ENCODE measurements around the gene RNF44. TPM values are rescaled to one million over a fixed set of nuclear protein-coding genes. Genes with fewer than 3 reads are reported as not detected.

Gene RNF44
- total RNA-seq, 6 experiments from 2014 or later, result 10.6 to 13.4 (median 11.3) TPM

DNA sequence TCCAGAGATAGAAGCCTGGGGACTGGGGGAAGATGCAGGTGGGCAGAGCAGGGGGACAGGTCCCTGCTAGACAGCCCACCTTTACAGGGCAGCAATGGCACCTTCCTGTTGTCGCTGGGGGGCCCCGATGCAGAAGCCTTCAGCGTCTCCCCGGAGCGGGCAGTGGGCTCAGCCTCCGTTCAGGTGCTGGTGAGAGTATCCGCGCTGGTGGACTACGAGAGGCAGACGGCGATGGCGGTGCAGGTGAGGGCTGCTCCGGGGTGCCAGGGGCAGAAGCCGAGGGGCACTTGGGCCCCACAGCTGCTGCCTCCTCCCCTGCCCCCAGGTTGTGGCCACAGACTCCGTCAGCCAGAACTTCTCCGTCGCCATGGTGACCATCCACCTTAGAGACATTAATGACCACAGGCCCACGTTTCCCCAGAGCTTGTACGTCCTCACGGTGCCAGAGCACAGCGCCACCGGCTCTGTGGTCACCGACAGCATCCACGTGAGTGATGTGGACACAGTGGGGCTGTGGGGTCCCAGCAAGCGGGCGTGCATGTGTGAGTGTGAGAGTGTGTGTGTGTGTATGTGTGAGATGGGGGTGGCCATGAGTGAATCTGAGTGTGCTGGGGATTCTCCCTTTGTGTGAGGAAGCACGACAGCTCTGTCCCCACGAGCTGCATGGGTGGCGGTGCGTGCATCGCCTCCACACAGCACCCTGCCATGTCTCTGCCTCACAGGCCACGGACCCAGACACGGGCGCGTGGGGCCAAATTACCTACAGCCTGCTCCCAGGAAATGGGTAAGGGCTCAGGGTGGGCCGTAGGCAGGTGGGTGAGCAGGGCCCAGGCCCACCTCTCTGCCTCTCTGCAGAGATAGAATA lies 40.3 kb upstream of the RNF44 start:
- Mint-ChIP-seq H3K36me3 (ENCODE audit: low read depth) (no peaks in the 10 kb centered on the region), H3K4me1 (ENCODE audit: low read depth) (no peaks in the 10 kb centered on the region), H3K27ac (no peak overlapping the region), H3K9me3 (no peaks in the 10 kb centered on the region), H3K27me3 (ENCODE audit: insufficient read depth) (peaks cover 18% of the 10 kb centered on the region), H3K4me3 (no peak overlapping the region)
- TF ChIP-seq, protein P1, sequence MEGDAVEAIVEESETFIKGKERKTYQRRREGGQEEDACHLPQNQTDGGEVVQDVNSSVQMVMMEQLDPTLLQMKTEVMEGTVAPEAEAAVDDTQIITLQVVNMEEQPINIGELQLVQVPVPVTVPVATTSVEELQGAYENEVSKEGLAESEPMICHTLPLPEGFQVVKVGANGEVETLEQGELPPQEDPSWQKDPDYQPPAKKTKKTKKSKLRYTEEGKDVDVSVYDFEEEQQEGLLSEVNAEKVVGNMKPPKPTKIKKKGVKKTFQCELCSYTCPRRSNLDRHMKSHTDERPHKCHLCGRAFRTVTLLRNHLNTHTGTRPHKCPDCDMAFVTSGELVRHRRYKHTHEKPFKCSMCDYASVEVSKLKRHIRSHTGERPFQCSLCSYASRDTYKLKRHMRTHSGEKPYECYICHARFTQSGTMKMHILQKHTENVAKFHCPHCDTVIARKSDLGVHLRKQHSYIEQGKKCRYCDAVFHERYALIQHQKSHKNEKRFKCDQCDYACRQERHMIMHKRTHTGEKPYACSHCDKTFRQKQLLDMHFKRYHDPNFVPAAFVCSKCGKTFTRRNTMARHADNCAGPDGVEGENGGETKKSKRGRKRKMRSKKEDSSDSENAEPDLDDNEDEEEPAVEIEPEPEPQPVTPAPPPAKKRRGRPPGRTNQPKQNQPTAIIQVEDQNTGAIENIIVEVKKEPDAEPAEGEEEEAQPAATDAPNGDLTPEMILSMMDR (IDR thresholded peaks at IDR 0.05), result no peak
- no peak for DNase-seq

DNA sequence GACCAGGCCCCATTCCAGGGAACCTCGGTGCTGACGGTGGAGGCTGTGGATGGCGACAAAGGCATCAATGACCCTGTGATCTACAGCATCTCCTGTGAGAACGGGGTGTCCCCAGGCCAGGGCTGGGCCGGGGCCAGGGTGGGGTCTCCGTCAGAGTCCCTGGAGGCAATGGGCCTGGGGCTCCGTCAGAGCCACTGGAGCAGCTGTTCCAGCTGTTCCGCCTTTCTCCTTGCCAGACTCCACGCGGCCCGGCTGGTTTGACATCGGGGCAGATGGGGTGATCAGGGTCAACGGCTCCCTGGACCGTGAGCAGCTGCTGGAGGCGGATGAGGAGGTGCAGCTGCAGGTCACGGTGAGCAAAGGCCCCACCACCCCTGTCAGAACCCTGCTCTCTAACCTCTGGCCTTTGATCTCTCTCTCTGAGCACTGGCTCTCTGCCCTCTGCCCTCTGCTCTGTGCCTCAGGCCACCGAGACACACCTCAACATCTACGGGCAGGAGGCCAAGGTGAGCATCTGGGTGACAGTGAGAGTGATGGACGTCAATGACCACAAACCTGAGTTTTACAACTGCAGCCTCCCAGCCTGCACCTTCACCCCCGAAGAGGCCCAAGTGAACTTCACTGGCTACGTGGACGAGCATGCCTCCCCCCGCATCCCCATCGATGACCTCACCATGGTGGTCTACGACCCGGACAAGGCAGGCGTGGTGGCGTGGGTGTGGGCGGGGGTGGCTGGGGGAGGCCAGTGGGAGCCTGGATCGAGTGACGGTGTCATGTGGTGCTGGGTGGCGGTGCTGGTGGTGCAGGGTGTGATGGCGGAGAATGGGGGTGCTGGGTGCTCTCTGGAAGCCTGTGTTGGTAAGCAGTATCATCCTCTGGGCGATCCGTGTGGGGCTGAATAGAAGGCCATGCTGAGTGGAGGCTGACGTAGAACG lies 38.6 kb upstream of the RNF44 start:
- H3K27ac Mint-ChIP-seq, result no peak overlapping the region
- H3K4me3 Mint-ChIP-seq, result no peak overlapping the region
- TF ChIP-seq, protein P1 (IDR thresholded peaks at IDR 0.05), result no peak
- no peaks in the 10 kb centered on the region for H3K9me3 Mint-ChIP-seq
- no peaks in the 10 kb centered on the region for H3K36me3 Mint-ChIP-seq (ENCODE audit: low read depth)
- DNase-seq, result no peak
- H3K27me3 Mint-ChIP-seq (ENCODE audit: insufficient read depth), result peaks cover 17% of the 10 kb centered on the region
- H3K4me1 Mint-ChIP-seq (ENCODE audit: low read depth), result no peaks in the 10 kb centered on the region

DNA sequence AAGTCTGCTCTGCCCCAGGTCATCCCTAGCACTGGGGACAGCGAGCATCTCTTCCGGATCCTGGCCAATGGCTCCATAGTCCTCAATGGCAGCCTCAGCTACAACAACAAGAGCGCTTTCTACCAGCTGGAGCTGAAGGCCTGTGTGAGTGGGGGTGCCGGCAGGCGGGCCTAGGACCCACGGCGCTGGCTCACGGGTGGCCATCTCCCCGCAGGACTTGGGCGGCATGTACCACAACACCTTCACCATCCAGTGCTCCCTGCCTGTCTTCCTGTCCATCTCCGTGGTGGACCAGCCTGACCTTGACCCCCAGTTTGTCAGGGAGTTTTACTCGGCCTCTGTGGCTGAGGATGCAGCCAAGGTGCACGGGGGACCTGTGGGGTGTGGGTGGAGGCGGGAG lies 37.9 kb upstream of the RNF44 start:
- no peak overlapping the region for H3K27ac Mint-ChIP-seq
- H3K27me3 Mint-ChIP-seq (ENCODE audit: insufficient read depth), result peaks cover 20% of the 10 kb centered on the region
- no peak for DNase-seq
- H3K4me1 Mint-ChIP-seq (ENCODE audit: low read depth), result no peaks in the 10 kb centered on the region
- TF ChIP-seq, protein P1 (IDR thresholded peaks at IDR 0.05), result no peak
- H3K9me3 Mint-ChIP-seq, result no peaks in the 10 kb centered on the region
- no peak overlapping the region for H3K4me3 Mint-ChIP-seq
- no peaks in the 10 kb centered on the region for H3K36me3 Mint-ChIP-seq (ENCODE audit: low read depth)

DNA sequence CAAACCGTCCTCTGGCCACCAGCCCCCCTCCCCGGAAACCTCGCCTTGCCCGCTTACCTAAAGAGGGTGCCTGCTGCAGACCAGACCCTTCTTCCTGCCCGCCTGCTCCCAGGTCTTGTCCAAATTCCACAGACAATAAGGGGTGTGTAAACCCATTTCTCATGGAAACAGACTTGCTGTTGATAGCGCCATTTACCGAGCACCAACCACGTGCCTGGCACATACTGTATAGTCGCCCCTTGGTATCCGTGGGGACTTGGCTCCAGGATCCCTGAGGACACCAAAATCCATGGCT lies 37.0 kb upstream of the RNF44 start:
- H3K9me3 Mint-ChIP-seq, result no peaks in the 10 kb centered on the region
- no peak overlapping the region for H3K27ac Mint-ChIP-seq
- no peaks in the 10 kb centered on the region for H3K36me3 Mint-ChIP-seq (ENCODE audit: low read depth)
- TF ChIP-seq, protein P1 (IDR thresholded peaks at IDR 0.05), result peak; percentile 66
- DNase-seq, result no peak
- peaks cover 21% of the 10 kb centered on the region for H3K27me3 Mint-ChIP-seq (ENCODE audit: insufficient read depth)
- no peak overlapping the region for H3K4me3 Mint-ChIP-seq
- H3K4me1 Mint-ChIP-seq (ENCODE audit: low read depth), result no peaks in the 10 kb centered on the region

DNA sequence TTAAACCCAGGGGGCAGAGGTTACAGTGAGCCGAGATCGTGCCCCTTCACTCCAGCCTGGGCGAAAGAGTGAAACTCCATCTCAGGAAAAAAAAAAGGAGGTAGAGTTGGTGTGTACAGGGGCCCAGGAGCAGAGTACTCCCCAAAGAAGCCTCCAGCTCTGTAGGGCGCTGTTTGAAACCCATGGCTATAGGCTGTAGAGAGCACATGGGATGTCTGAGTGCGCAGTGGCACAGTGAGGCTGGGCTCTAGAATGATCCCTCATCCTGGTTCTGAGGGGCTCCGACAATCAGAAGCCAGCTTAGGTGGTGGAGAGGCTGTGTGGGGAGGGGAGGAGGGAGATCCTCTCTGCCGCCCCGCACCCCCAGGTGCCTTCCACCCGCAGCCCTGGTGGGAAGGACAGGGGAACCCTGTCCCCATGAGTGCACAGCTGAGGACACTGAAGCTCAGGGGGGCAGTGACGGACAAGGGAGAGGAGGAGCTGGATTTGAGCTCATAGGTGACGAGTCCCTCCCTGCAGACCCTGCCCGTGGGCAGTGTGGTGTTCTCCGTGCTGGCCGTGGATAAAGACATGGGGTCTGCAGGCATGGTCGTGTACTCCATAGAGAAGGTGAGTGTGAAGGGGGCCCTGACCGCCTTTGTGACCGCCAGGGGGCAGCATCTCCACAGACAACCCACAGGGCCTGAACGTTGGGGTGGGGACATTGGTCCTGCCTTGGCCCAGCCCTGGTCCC lies 36.5 kb upstream of the RNF44 start:
- H3K27ac Mint-ChIP-seq, result no peak overlapping the region
- H3K36me3 Mint-ChIP-seq (ENCODE audit: low read depth), result no peaks in the 10 kb centered on the region
- TF ChIP-seq, protein P1 (IDR thresholded peaks at IDR 0.05), result peak; percentile 95
- H3K9me3 Mint-ChIP-seq, result no peaks in the 10 kb centered on the region
- H3K4me3 Mint-ChIP-seq, result no peak overlapping the region
- peaks cover 21% of the 10 kb centered on the region for H3K27me3 Mint-ChIP-seq (ENCODE audit: insufficient read depth)
- DNase-seq, result peak; percentile 5
- H3K4me1 Mint-ChIP-seq (ENCODE audit: low read depth), result no peaks in the 10 kb centered on the region

Data from HFFc6 (cell line).